Stimulated activated CD4-positive, alpha-beta T cell treated with anti-CD3 and anti-CD28 coated beads, Interleukin-4, amount 100 ng/mL, for 24 hours (primary cell): ENCODE data around the gene MBP.

Experiments
- DNase-seq: peaks from one replicate; pipeline ENCODE4 v3.0.0-alpha.2; 2020

The MBP gene

DNA sequence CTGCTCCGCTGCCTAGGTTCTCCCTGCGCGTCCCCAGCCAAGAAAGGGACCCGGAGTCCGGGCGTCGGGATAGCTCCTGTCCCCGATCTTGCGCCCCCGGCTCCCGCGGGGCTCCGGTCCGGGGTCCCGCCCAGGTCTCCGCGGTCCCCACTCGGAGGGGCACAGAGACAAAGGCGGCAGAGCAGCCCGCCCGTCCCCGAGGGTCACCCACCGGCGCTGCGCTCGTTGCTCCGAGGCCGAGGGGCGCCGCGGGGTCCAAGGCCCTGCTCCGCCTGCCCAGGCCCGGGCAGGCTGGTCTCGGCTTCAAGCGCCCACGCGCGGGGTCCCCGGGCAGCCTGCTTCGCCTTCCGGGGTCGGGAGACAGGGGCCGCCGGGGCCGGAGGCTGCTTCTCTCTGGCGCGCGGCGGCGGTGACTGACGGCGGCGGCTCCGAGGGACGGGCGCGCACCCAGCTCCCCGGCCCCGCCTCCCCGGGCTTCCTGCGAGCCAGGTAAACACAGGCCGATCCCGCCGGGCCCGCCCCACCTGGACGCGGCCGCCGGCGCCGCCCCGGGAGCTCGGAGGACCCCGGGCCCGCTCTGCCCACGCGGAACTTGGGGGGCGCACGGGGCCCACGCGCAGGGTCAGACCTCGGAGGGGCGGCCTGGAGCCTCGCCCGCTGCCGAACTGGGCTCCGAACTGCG is at the start of gene MBP:
Gene MBP, minus strand, starts transcription at position 415 of the 682 bp plus-strand sequence. CDS start 27,522 bp downstream, outside the sequence.
- DNase-seq, result peak; percentile 63

DNA sequence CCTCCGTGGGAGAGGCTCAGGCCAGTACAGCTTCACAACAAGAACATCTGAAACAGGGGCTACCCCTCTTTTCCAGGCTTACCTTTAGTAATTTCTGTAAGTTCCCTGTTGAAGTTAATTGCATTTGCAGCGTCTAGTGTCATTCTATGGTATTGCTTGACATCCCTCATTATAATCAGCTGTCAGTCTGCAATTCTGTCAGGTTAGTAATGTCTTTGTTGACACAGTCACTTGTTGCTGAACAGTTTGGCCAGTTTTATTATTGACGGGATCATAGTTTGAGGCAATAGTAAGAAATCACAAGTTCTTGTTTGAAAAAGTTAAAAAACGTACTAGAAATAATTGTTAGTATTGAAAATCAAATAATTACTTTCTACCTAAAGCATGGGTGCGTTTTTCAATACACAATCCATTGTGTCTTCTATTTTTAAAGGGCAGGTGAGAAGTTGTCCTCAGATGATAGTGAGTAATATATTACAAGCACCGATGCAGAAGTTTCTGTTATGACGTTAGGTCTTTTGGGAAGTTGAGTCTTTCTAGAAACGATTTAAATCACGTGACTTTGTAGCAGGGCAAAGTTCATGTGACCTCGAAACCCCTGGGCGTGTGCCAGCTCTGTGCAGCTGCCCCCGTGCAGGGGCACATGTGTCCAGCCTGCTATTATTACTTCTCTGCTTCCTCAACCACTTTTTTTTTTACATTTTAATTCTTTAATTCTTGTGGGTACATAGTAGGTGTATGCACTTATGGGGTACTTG is 49.5 kb upstream of the MBP start:
- no peak for DNase-seq

GRCh38 chr18:77178559-77178958 is 46.0 kb upstream of the MBP start:
- no peak for DNase-seq

DNA sequence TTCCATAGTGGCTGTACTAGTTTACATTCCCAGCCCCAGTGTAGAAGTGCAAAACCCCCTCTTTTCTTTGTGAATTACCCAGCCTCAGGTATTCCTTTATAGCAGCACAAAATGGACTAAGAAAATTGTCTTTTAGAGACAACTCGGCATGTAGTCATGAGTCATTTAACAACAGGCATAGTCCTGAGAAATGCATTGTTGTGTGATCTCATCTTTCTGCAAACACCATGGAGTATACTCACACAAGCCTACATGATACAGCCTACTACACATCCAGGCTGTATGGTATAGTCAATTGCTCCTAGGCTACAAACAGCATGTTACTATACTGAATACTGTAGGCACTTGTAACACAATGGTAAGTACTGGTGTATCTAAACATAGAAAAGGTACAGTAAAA is 44.4 kb upstream of the MBP start:
- no peak for DNase-seq

DNA sequence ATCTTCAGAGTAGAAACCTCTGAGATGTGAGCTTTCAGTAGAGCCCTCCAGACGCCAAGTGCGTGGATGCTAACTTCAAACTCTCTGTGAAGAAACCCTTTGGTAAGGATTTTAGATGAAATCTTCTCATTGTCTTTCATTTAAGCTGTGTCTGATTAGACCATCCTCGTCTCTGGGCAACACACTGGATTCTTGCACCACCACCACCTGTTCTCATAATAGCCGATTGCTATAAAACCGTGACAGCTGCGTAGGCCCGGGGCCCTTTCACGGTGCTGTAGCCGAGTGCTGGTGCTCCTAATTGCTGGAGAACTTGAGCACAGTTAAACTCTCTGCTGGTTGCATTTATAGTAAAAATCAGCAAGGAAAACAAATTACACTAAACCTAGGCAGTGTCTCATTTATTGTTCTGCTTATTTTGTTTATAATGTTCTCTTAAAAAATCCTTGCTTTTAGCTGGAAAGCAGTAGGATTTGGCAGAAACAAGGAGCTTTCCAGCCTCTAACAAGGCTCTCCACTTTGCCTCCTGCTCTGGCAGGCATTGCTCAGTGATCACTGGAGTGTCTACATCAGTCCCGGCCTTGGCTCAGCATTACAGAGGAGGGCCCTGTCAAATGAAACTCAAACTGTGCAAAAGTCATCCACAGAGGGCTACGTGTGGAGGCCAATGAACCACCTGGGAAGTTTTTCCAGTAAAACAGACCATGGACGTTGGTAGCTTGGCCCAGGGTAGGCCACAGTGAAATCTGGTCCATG is 40.9 kb upstream of the MBP start:
- no peak for DNase-seq

DNA sequence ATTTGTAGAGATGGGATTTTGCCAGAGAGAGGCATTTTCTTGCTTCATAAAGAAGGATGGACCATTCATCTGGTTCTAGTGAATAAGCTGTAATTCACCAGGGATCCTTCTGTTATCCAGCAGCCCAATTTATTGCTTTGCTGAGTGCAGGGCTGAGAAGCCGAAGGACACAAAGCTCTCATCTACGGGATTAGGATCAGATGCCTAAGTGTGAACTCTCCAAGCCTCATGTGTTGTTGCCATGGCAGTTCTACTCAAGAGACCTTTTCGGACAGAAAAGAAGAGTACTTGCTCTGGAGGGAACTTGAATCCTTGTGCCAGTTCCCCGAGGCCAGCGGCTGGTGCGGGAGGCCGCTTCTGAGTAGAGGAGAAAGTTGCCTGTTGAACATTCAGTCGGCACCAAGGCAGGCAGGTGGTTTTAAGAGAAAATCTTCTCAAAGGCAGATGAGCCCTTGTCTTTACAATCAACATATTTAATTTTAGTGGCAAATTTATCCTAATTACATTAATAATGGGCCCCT is 38.4 kb upstream of the MBP start:
- DNase-seq, result no peak

DNA sequence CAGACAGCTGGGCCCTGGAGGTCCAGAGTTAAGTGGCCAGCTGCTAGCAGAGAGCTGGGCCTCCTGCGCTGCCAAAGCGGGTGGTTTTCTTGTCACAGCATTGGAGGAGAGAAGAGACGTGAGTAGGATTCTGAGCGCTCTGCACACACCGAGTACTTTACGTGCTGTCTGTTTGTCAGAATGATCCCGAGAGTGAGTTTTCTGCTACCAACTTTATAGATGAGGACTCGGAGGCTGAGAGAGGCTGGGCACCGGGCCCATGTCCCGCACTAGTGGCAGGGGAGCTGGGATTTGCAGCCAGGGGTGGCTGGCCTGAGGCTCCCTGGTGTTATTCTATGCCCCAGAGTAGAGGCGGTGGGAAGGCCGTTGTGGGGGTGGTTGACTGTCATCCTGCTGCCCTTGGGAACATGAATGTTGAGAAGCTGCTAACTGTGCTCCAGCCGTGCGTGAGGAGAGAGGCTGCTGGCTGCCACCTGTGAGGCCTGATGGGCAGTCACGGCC is 36.3 kb upstream of the MBP start:
- no peak for DNase-seq

DNA sequence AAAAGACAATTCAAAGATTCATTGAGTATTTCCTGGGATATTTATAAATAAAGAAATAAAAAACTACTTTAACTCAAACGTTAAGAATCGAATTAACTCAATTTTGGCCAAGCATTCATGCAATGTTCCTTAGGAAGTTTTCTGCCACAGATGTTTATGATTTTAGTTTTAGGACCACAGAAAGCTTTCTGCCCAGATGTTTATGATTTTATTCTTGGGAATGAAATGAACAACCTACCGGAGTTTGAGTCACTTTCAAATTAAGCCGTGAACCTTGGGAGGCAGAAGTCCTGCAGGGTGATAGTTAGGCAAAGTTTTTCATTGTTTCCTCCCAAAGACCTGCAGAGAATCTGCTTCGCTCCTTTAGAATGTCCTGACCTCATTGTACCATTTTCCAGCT is 34.7 kb upstream of the MBP start:
- no peak for DNase-seq

DNA sequence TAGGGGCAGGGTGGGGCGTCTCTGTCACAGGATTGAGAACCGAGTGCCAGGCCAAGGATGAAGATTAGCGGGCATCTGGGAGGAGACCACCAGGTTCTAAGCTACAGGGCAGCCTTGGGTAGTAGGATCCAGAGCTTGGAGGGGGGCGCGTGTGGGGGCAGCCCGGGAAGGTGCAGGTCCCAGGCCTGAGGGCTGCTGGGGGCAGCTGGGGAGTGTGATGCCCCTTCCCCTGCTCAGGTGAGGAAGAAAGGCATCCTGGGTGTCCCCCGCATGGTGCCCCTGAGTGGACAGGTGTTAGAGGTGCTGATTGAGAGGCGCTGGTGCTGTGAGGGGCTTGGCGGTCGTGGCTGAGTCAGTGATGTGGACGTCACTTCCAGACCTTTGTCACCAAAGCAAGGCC is 33.9 kb upstream of the MBP start:
- no peak for DNase-seq

DNA sequence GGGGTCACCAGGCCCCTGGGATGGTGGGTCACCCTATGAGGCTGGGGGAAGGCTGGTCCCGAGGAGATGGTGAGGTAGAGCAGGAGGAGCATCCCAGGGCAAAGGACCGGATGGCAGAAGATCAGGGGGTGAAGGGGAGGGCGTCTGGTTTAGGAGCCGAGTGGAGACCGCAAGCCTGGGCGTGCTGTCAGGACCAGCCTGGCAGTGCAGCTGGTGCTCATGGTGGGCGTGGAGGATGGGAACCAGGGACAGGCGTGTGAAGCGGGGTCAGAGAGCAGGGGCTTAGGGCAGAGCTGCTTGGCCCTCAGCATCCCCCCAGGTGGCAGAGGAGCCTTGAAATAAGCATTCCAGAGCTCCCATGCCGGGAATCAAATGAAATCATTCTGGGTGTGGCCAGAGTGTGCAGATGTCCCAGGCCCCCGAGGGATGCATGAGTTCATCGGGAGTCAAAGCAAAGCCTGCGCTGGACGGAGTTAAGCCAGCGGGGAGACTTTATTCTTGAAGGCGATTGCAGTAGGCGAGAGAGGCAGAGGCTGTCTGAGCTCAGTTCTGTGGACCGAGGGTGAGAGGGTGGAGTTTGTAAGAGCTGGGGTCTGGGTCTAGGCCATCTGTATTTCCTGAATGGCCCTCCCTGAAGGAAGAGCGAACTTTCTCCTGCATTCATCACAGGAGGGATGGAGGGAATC is 33.1 kb upstream of the MBP start:
- DNase-seq, result no peak

- DNase-seq, result no peak
Measured at GRCh38 chr18:77164763-77165485, 32.3 kb upstream of the MBP start.

- no peak for DNase-seq
Measured at GRCh38 chr18:77164026-77164425, 31.4 kb upstream of the MBP start.

GRCh38 chr18:77162580-77162979 is 30.0 kb upstream of the MBP start:
- DNase-seq, result no peak

DNA sequence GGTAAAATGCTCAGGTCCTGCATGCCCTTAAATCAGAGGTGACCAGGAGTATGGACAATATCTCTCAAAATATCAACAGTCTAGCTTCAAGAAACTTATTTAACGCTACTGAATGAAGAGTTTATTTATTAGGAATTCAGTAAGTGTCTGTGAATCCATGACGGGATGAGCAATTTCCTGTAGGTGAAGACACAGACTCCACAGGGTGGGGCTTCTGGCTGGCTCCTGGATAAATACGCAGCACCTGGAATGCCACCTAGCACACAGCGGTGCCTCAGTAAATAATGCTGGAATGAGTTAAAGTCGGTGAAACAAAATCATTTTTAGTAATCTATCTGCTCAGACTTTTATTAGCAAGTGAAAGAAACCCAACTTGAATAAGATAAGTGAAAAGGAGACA is 29.4 kb upstream of the MBP start:
- DNase-seq, result no peak

DNA sequence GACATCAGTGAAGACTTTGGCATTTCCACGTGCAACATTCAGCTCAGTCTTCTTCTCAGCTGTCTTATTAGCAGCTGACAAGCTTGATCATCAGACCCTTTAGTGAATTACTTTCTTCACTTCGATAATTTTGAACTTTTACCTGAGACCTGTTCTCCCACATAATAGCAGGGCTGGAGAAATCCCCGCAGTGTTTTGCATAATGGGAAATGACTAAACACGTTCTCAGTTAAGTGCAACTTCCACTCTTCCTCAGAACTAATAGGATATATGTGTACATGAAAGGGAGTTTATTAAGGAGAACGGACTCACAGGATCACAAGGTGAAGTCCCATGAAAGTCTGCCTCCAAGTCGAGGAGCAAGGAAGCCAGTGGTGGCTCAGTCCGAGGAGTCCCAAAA is 28.8 kb upstream of the MBP start:
- no peak for DNase-seq

DNA sequence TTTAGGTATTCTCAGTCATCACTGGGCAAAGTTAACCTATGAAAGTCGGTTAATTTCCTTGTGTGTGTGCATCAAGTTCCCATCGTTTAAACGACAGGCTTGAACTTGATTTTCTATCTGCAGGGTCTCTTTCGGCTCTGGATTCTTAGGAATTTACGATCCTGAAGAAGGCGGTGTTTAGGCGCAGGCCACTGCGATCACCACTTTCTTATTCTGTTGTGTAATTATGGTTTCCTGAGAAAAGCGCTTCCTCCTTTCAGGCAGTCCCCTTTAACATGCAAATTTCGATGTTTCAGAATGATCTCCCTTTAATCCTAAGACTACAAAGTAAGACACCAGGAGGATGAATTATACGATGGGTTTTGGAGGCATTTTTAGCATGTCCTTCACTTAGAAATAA is 27.9 kb upstream of the MBP start:
- DNase-seq, result no peak

- DNase-seq, result no peak
Measured at GRCh38 chr18:77157312-77157711, 24.7 kb upstream of the MBP start.

GRCh38 chr18:77155031-77155430 is 22.4 kb upstream of the MBP start:
- DNase-seq, result no peak

DNA sequence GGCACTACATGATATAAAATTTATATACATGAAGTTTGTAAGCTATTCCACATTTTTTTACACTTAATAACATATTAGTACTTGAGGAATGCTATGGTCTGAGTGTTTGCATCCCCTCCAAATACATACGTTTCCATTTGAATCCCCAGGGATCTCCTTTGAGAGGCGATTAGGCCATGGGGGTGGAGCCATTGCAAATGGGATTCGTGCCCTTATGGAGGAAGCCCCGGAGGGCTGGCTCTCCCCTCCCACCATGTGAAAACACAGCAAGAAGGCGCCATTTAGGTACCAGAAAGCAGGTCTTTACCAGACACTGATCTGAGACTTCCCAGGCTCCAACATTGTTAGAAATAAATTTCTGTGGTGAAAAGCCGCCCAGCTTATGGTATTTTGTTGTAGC is 20.8 kb upstream of the MBP start:
- DNase-seq, result no peak

DNA sequence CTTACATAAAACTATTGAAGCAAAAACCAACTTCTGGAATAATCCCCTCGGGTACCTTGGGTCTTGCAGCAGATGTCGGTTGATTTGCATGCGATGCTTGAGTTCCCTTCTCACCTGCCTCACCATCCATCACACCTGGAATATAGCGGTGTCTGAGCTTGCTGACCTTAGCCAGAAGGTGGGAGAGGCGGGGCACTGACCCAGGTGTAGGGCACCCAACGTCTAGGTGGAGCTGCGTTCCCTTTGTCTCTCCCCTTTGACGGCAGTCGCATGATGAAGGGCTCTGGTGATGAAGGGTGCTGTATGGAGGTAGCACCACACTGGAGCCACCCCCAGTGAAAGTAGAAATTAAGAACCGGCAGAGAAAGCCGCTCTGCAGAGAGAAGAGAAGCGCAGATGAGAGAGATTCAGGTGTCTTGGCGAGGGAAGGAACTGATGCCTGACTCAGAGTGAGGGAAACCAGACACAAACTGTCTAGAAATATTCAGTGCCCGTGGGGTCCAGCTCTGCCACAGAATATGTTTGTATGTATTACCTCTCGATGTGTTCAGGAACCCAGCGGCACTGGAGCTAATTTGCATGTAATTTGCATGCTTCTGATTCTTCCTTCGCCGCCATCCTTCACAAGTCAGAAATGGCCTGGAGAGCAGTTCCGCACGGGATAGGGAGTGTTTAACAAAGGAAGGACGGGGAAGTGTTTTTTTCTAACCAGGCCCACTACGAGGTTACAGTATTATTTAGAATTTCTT is 19.4 kb upstream of the MBP start:
- no peak for DNase-seq

DNA sequence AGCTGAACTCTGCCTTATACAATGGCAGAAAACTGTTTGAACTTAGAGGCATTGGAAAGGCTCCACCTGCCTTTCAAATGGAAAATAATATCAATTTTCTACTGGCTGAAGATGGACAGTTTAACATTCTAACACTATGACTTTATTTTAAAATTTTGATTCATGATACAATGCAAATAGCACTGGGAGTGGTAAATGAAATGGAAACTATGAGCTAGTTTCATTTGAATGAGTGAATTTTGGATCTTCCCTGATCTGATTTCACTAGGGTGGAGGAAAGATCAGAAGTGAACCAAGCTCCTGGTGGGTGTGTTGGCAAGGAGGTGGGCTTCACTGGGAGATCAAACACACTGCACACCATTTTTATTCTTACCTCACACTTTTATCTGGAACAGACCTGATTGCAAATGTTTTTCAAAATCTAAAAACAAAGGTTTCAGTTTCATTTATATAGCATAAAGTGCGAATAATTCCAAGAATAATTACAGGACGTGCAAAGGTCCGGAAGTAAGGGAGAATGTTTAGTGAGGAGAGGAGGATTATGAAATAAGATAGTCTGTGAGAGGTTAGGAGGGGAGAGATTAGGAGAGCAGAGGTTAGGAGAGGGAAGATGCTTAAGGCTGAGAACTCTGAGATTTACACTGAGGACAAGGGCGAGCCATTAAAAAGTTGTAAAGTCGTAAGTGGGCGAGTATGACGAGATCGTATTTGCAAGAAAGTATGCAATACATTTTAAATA is 18.6 kb upstream of the MBP start:
- DNase-seq, result no peak
